CD4-positive, alpha-beta T cell treated with Interleukin-1 beta for 1 hour (primary cell): ENCODE measurements around the gene PEX11A.

Experiments
- DNase-seq, 2 donors: peaks; one replicate each; pipeline ENCODE4 v3.0.0-alpha.2; 2020 to 2022

Gene PEX11A

DNA sequence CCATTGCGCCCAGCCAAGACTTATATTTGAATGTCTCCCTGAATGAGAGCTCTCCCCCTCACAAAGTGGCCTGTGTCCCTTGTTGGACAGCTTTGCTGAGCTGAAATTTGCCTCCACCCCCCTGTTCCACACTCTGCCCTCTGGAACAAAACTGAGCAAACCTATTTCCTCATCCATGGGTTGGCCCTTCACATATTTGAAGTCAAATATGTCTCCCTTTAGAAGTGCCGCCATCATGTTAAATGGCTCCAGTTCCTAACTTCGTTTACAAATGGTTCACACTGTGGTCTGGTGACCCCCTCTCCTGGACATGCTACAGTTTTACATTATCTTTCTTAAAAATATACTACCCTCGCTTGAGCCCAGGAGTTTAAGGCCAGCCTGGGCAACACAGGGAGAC, 16.0 kb downstream of the PEX11A start:
- no peak for DNase-seq

DNA sequence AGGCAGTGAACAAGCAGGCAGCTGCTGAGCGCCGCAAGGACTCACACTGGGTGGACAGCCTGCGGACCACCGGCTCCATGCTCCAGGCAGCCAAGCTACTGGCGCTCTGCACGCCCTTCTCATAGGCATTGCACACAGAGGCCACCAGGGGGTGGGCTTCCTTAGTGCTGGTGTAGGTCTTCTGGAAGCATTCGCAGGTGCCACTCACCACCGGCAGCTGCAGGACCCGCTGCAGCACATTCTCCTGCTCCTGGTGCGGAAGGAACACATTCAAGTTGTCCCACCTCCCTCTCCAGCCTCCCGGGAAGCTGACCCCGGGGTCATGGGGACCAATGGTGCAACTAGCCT, 17.4 kb downstream of the PEX11A start:
- no peak for DNase-seq

DNA sequence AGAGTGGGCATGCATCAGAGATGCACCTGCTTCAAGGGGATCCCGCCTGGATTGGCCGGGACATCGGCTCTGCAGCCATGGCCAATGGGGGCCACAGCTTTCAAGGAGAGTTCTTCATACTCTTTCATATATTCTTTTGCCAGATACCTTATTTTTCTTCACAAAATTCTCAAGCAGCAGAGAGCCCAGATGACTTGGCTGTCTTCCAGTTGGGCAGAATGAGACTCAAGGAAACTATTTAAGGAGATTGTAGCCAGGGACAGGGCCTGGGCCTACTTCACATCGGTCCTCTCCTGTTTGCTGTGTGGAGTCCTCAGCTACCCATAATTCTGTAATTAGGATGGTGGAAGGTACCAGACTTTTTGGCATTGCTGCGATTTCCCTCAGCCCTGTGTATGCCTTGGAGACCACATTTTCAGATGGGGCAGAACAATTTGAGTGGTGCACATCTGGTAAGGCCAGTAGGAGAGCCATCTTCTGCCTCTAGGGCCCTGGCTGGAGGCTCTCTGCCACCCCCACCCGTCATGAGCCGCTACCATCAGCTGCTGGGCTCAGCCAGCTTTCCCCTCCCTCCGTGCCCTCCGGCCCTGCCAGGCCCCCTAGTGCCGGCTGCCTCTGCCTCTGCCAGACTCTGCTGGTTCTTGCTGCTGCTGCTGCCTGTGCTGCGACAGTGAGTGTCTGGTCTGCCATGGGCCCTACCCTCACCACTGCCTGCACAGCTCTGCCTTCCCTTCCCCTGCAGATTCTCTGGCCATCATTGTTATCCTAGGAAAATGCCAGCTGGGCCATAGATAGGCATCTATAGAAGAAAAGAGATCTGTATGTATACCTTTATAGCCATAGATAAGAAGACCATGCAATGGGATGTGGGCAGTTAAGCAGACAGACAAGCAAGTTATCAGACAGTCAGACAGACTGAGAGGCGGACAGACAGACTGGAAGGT, 18.1 kb downstream of the PEX11A start:
- no peak for DNase-seq

GRCh38 chr15:89671687-89672086, 18.9 kb downstream of the PEX11A start:
- DNase-seq: no peak

GRCh38 chr15:89670971-89671560, 19.5 kb downstream of the PEX11A start:
- DNase-seq: no peak

DNA sequence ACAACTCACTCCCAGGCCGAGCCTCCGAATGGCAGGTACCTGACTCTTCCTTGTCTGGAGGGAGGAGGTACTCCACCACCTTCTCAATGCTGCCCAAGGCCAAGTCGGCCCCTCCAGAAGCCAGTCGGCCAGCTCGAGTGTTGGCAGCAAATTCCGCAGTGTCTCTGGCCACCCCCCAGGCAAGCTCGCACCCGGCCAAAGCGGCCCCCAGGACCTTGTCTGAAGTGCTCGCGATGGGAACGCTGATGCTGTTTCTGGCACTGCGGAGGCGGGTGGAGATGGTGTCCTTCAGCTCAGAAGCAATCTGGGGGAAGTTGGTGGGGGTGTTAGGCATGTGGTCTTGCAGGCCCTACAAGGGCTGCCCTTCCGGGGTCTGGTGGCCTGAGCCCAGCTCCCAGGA, 20.6 kb downstream of the PEX11A start:
- no peak for DNase-seq

DNA sequence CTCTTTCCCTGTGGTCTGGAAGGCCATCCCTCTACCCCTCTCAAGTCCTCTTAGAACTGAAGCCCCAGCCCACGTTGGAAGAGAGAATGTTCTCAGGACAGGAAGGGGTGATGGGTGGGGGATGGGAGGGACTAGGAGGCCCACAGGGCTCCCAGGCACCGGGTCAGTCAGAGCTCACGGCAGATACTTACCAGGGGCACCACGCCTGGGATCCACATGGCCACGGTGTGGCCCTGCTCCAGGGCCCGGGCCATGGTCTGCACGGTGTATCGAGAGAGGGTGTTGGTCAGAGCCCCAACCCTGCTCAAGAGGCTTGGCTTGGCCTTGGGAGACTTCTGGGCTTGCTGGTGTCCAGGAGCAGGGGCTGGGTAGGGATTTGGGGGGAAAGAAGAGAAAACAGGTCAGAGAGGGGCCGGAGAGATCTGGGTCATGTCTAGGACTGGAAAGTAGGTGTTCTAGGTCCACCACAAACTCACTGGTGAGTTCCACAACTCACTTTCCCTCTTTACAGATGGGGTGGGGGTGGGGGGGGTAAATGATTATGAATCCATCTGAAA, 21.2 kb downstream of the PEX11A start:
- no peak for DNase-seq

DNA sequence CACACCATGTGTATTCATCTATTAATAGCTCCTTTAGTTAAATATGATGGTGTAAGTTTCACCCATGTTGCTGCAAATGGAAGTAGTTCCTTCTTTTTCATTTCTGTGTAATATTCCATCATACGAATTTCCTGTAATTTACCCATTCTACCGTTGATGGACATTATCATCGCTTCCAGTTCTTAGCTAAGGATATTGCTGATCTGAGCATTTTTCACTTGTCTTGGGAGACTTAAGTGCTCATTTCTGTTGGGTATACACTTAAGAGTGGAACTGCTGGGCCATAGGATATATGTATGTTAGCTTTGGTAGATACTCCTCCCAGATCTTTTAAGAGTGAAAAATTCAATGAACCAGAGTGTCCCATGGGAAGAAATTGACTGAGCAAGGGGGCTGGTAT, 22.4 kb downstream of the PEX11A start:
- DNase-seq: no peak

GRCh38 chr15:89667706-89667960, 22.9 kb downstream of the PEX11A start:
- DNase-seq: no peak

- DNase-seq: no peak
Measured at GRCh38 chr15:89666858-89667705, 23.5 kb downstream of the PEX11A start.

GRCh38 chr15:89666184-89666857, 24.2 kb downstream of the PEX11A start:
- no peak for DNase-seq

DNA sequence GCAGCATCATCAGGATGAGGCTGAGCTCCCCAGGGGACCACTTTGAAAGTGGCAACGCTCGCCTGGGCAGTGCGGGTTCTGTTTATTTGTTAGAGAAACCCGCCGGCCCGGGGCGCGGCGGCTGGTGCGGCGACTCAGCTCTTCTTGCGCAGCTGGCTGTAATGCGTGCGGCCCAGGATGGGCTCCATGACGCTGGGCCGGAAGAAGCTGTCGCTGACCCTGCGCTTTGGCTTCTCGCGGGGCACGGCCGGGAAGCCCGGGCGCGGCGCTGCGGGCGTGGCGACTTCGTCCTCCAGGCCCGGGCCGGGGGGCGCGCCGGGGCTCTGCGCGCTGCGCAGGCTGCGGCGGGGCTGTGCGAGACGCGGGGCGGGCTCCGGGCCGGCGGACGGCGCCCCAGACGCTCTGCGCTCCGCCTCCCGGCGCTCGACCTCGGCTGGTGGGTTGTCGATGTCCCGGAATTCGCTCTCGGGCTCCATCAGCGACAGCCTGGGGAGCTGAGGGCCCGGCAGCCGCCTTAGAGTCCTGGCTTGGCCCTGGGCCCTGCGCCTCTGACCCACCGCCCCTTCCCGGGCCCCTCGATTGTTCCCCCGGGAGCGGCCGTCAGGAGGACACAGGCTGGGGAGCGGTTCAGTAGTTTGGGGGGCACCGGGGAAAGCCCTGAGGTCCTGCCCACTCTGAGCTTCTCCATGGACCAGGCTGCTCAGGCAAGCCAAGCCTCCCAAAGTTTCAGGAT, 24.9 kb downstream of the PEX11A start:
- DNase-seq: peak in 1 of 2 donors; percentile 9

DNA sequence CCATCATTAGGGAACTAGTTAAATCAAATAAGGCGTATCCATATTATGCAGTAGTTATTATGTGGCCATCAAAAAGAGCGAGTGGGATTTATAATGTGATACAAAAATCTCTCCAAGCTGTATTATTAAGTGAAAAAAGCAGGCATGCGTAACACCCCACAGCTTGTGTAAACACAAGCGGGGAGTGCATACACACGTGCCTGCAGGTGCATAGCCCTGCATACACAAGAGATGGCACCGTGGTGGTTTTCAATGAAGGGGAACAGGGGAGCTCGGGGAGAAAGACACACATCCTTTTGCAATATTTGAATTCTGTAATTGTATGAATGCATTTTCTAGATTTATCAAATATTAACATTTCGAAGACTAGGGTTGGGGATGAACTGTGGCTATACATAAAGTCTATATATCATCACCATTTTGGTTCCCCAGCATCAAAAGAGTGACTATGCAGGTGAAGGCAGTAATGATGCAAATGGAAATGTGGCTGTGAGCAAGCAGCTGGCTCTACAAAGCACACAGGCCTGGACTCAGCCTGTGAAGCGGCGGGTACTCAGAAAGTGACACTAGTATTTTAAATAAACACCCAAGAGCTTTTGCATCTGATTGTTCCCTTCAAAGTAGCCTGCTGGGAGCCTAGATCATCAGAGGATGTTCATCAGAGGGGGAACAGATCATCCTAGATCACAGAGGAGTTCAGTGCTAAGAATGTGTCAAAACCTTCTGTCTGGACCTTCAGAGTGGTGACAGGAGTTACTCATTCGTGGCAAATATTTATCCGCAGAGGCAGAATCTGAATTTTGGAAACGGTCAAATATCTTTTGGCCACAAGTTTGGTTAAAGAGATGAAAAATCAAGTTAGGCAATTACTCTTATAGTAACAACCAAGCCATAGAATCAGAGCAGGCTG, 25.9 kb downstream of the PEX11A start:
- no peak for DNase-seq

DNA sequence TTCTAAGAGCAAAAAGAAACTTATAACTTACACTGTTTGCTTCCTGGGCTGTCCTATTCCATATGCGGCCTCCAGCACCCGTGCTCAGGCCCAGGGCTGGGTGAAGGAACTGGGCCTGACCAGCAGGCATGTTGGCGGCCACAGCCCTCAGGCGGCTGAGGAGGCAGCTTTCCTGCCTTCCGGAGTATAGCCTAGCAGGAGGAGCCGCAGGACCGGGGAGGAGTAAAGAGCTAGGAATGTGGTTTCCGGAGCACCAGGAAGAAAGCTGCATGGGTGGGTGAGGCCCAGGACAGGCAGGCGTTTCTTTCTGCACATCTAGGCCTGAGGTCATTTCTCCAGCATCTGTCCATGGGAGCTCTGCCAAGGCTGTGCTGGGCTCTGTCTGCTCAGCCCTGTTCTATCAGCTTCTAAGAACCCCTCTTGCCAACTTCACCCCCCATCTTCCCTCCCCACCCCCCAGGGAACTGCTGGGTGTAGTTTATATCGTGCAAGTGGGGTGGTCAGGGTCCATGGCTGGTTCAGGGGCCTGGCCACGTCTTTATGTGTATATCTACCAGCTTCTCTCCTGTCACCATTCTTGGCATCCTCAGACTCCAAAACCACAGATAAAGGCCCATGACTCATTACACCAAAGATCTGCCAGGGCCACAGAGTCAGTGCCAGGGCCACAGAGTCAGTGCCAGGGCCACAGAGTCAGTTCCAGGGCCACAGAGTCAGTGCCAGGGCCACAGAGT, 27.5 kb downstream of the PEX11A start:
- DNase-seq: no peak

- DNase-seq: no peak
Measured at GRCh38 chr15:89660556-89660955, 30.0 kb downstream of the PEX11A start.

DNA sequence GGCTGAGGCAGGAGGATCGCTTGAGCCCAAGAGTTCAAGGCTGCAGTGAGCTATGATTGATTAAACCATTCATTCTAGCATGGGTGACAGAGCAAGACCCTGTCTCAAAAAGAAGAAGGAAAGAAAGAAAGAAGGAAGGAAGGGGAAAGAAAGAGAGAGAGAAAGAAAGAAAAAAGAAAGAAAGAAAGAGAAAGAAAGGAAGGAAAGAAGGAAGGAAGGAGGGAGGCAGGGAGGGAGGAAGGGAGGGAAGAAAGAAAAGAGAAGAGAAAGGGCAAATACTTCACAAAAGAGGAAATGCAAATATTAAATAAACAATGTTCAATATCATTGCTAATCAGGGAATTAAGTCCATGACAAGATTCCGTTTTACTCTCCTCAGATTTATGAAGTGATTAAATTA, 31.3 kb downstream of the PEX11A start:
- DNase-seq: no peak

DNA sequence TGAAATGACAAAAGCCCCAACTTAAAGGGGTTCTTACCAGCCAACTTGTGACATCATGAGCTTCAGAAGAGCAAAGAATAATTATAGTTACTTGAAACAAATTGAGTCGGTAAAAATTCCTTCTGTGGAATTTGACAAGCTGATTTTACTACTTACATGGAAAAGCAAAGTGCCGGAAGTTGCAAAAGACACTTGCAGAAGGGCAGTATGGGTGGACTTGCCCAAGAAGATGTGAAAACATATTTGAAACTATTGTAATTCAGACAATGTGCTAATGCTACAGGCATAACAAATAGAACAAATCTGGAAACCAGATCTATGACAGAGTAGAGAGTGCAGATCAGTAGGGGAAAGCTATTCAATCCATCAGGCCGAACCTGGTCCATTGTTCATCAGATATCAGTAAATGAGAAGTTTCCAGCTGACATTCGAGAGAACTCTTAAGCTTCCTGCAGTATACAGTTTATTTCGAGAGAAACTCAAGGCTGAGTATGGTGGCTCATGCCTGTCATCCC, 32.8 kb downstream of the PEX11A start:
- no peak for DNase-seq

DNA sequence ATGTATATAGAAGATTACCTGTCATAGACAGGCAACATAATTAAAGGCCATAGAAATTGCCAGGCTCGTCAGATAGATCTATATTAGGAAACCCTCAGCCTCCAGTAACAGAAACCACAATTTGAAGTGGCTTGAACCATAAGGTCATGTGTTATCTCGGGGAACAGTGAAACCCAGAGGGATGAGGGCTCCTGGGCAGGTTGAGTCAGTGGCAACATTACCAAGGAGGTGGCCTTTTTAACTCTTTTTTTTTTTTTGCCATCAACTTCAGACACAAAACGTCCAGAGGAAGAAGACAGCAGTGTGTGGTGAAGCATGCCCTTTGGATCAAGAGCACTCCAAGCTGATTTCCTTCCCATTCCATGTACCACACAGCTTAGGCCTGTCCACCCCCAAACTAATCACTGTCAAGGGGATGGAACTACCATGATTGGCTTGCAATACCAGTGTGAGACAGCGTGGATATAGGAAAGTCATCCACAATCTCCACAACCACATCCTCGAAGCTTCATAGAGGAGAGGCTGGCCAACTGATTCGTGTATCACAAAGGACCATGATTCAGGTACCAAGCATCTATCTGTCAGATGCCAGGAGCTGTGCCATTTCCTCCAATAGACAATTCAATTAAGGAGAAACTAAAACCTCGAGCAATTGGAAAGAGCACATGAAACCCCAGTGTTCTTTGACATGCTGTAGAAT, 34.3 kb downstream of the PEX11A start:
- DNase-seq: no peak
